ENCODE measurements around the gene EWSR1. TPM values are rescaled to one million over a fixed set of nuclear protein-coding genes. Genes with fewer than 3 reads are reported as not detected.

Gene EWSR1
- polyA plus RNA-seq, 3 donors = 81.2 to 280 (median 136) TPM

DNA sequence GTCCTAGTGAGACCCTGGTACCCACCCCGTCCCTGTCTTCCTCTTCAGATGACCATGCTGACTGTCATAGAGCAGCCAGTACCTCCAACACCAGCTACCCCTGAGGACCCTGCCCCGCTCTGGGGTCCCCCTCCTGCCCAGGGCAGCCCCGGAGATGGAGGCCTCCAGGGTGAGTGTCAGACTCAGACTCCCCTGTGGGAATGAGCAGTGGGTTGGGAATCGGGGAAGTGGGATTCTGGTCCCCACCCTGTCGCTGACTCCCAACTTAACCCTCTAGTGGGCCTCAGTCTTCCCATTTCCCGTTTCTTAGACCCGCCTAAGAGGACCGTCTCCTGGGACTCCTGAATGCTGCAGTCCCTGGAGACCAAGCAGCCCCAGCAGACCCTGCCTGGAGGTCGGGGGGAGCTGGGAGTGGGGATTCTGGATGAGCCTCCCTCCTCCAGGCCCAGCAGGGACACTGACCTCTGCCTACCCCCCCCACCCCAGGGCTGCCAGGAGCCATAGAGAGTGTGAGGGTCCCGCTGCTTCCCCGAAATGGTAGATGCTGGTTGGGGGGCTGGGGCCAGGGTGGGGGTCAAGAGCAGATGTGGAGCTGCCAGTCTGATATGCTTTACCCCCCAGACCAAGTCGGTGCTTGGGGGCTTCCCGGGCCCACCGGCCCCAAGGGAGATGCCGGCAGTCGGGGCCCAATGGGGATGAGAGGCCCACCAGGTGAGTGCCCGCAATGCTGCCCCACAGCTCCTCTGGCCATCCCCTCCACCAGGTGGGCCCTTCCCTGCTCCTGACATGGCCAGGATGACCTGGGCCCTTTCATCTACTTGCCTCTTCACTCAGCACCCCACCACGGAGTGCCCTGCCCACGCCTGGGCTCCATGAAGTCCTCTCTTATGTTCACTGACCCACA is 36.8 kb upstream of the EWSR1 start:
- no peaks in the 10 kb centered on the region for H3K4me1 Mint-ChIP-seq
- H2AFZ ChIP-seq (ENCODE audit: insufficient read depth, low read depth, low read length, poor library complexity, severe bottlenecking) = no peak overlapping the region
- no peaks in the 10 kb centered on the region for H3K36me3 ChIP-seq (replicated peaks in 1 of 2; ENCODE audit: control insufficient read depth in 1 of 2, insufficient read depth in 2 of 2, low read length in 2 of 2)
- H3K9me3 Mint-ChIP-seq = peaks cover 0 to 14% (median 4%) of the 10 kb centered on the region in 7 donors
- no peak for TF ChIP-seq CTCF (IDR thresholded peaks at IDR 0.05)
- no peaks in the 10 kb centered on the region for H3K4me1 ChIP-seq (ENCODE audit: control insufficient read depth in 1 of 2, insufficient read depth in 2 of 2, low read length in 2 of 2)
- intact Hi-C loops (cut with micrococcal nuclease) = no loop called here
- no peaks in the 10 kb centered on the region for H3K79me2 ChIP-seq (ENCODE audit: insufficient read depth, low read length)
- H3K27ac ChIP-seq (ENCODE audit: low read depth in 1 of 2, low read length in 2 of 2) = no peak overlapping the region
- H3K27me3 ChIP-seq (ENCODE audit: control insufficient read depth in 2 of 2, insufficient read depth in 2 of 2, low read length in 2 of 2) = no peaks in the 10 kb centered on the region
- H4K20me1 ChIP-seq (ENCODE audit: insufficient read depth, low read length) = no peaks in the 10 kb centered on the region
- 96% methylated on average over 7 of the region's 19 CpGs for WGBS (ENCODE audit: insufficient coverage)
- DNase-seq = no peak
- H3K4me3 ChIP-seq (replicated peaks in 1 of 3; ENCODE audit: low read depth in 2 of 3, low read length in 3 of 3) = no peak overlapping the region
- H3K4me2 ChIP-seq (replicated peaks; ENCODE audit: extremely low read depth, low read length, poor library complexity, severe bottlenecking) = no peak overlapping the region
- peaks cover 0 to 6% (median 1%) of the 10 kb centered on the region in 3 donors for H3K27me3 Mint-ChIP-seq (ENCODE audit: low read depth in 3 of 3)
- no peaks in the 10 kb centered on the region for H3K9me3 ChIP-seq (replicated peaks in 1 of 2; ENCODE audit: control insufficient read depth in 1 of 2, insufficient read depth in 1 of 2, low read length in 2 of 2)
- no peak overlapping the region for H3K9ac ChIP-seq (ENCODE audit: insufficient read depth, low read length, poor library complexity, severe bottlenecking)
- no peak overlapping the region for H3K27ac Mint-ChIP-seq
- no peak overlapping the region for H3K4me3 Mint-ChIP-seq
- no peaks in the 10 kb centered on the region for H3K36me3 Mint-ChIP-seq

DNA sequence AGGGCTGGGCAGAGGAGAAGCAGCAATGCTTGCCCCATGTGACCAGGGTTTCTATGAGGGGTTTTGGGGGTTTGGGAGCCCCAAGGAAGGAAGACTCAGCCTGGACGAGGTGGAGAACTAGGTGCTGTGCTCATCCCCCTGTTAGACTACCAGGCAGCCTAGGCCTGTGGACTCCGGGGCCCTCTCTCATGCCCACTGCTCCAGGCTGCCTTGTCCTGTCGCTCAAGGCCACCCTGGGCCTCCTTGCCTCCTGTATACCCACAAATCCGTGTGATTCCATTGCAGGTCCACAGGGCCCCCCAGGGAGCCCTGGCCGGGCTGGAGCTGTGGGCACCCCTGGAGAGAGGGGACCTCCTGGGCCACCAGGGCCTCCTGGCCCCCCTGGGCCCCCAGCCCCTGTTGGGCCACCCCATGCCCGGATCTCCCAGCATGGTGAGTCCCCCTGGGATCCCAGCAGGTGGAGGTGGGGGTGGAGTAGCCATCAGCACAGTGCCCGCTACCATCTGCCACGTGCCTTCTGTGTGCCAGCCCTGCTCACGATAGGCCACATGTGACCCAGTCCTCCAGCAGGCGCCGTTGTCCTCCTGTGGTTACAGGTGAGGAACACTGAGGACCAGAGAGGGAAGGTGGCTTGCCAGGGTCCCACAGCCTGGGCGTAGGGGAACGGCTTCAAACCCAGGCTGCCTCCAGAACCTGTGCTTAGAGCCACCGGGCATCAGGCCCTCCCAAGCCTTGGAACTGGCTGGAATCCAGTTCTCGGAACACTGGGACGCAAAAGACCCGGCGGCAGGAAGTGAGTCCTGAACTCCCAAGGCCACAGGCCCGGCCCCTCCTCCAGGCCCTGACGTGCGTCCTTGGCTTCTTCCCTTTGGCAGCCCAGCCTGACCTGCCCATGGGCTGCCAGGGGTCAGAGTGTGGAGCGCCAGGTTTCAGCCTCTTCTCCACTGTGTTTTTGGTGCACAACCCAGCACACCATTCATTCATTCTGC is 35.8 kb upstream of the EWSR1 start:
- no peak for TF ChIP-seq CTCF (IDR thresholded peaks at IDR 0.05)
- 85% methylated on average over 22 of the region's 22 CpGs for WGBS (ENCODE audit: insufficient coverage)

More for the DNA sequence above, 35.8 kb upstream of the EWSR1 start:
- H3K9me3 Mint-ChIP-seq = peaks cover 0 to 14% (median 4%) of the 10 kb centered on the region in 7 donors
- no peaks in the 10 kb centered on the region for H3K36me3 ChIP-seq (replicated peaks in 1 of 2; ENCODE audit: control insufficient read depth in 1 of 2, insufficient read depth in 2 of 2, low read length in 2 of 2)
- no peak overlapping the region for H3K9ac ChIP-seq (ENCODE audit: insufficient read depth, low read length, poor library complexity, severe bottlenecking)
- H3K4me2 ChIP-seq (replicated peaks; ENCODE audit: extremely low read depth, low read length, poor library complexity, severe bottlenecking) = no peak overlapping the region
- H3K4me3 Mint-ChIP-seq = no peak overlapping the region
- H3K9me3 ChIP-seq (replicated peaks in 1 of 2; ENCODE audit: control insufficient read depth in 1 of 2, insufficient read depth in 1 of 2, low read length in 2 of 2) = no peaks in the 10 kb centered on the region
- no peaks in the 10 kb centered on the region for H3K27me3 ChIP-seq (ENCODE audit: control insufficient read depth in 2 of 2, insufficient read depth in 2 of 2, low read length in 2 of 2)
- no peak overlapping the region for H3K4me3 ChIP-seq (replicated peaks in 1 of 3; ENCODE audit: low read depth in 2 of 3, low read length in 3 of 3)
- H3K79me2 ChIP-seq (ENCODE audit: insufficient read depth, low read length) = no peaks in the 10 kb centered on the region
- H2AFZ ChIP-seq (ENCODE audit: insufficient read depth, low read depth, low read length, poor library complexity, severe bottlenecking) = no peak overlapping the region
- no peaks in the 10 kb centered on the region for H3K4me1 ChIP-seq (ENCODE audit: control insufficient read depth in 1 of 2, insufficient read depth in 2 of 2, low read length in 2 of 2)
- peaks cover 0 to 6% (median 0%) of the 10 kb centered on the region in 3 donors for H3K27me3 Mint-ChIP-seq (ENCODE audit: low read depth in 3 of 3)
- intact Hi-C loops (cut with micrococcal nuclease) = no loop called here
- no peak for DNase-seq
- H4K20me1 ChIP-seq (ENCODE audit: insufficient read depth, low read length) = no peaks in the 10 kb centered on the region
- H3K27ac Mint-ChIP-seq = no peak overlapping the region
- H3K36me3 Mint-ChIP-seq = no peaks in the 10 kb centered on the region
- no peaks in the 10 kb centered on the region for H3K4me1 Mint-ChIP-seq
- H3K27ac ChIP-seq (ENCODE audit: low read depth in 1 of 2, low read length in 2 of 2) = no peak overlapping the region
